NOMO-1 treated with dmso at 0.1 percent for 144 hours (cell line): ENCODE measurements around the gene NIN.
A peak's percentile ranks its signal among the peaks of the same experiment; 100 is the strongest.

Source experiments
- DNase-seq: peaks from one replicate; lab custom pipeline; 2025; ENCODE audit not compliant: unreplicated experiment; lab: John Stamatoyannopoulos, UW

The NIN gene

DNA sequence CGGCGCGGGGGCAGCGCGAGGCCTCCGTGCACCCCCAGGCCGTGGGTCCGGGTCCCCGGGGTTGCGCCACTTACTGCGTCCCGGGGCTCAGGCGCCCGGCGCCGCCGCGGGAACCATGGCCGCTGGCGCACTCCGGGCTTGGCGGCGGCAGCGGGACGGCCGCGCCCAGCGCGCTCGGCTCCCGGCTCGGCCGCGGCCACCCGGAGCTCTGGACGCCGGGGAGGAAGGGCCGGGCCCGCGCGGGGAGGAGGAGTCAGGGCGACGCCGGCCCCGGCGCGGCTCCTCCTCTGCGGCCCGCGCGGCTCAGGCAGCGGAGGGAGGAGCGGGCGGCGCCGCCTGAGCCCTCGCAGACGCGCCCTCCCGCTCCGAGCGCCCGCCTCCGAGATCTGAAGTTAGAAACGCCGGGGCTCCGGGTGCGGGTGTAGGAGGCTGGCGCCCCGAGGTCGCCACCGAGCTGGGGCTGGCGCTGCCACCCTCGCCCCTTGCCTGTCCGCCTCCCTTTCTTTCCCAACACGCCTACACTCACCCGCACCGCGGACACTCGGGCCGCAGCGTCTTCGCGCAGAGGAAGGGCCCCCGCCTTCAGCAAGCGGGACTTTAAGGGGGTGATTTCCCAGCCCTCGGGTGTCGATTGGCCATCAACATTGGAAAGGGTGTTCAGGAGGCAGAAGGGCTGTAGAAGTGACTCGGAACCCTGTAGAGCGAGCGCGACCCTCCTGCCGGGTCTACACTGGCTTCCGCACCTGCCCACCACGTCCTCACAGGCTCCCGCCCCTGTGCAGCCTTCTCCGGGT is at the start of gene NIN:
Gene NIN, minus strand, starts transcription at position 231 of the 794 bp plus-strand sequence. CDS start 9,106 bp downstream, outside the sequence.
- peak; percentile 60 for DNase-seq

DNA sequence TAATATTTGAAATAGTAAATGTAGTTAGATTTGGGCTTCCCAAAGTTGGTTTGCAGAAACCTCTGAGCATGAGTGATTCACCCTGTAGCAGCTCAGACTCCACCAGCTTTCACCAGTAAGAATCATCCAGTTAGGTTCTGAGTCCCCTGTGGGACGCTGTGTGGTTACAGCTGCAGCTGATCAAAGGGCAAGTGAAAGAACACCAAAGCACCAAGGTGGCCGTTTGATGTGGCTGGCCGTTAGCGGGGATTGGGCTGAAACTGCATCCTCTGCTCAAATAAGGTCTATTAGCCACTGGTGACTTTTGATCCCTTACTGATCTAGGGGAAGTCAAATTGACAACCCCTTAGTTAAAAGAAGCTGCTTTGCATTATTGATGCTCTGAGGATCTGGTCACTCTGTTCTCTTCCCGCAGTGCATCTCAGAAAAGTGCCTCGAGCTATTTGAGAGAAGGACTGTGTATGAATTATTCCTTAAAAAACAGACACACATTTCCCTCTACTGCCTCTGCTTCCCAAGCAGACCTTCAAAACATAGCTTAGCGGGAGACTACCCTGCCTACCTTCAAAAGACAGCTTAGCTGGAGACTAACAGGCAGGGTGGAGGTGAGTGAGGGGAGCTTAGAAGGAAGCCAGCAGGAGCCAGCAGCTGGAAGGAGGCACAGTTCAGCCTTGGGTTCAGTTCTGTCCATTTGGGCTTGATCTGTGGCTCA is 44.6 kb upstream of the NIN start:
- no peak for DNase-seq

- no peak for DNase-seq
These were observed 43.8 kb upstream of the NIN start for GRCh38 chr14:50874757-50875156.

GRCh38 chr14:50871914-50872732 is 41.2 kb upstream of the NIN start, which contains the start of gene ABHD12B:
ABHD12B (plus strand) TSS chr14:50872053; CDS start chr14:50872175, 122 bp downstream.
- no peak for DNase-seq

- DNase-seq: no peak
These were observed 40.3 kb upstream of the NIN start for GRCh38 chr14:50871228-50871627.

DNA sequence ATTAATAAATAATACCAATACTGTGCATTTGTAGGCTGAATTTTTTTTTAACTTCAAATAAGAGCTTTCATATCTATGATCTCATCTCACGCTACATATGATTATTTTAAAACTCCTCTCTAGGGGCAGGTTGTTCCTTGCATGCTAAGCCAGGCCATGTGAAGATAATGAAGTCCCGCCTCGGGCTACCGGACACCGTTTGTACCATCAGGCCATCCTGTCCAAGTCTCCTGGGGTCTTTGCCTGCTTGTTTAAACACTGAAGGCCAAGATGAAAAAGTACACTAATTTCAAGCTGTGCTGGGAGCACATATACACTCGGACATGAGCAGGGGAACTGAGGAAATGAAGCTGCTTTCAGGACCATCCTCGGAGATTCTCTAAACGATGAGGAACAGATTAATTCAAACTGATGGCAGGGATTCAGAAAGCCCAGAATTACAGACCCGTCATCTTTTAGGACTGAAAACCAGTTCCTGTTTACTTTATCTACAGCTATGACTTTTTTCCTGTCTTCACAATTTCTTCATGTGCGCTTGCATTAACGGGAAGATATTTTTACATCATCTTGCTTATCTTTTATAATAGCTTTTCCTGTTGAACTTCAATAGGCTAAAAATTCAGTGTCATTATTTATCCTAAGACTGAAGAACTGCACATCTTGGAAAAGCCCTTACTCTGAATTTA is 34.6 kb upstream of the NIN start:
- DNase-seq: no peak

DNA sequence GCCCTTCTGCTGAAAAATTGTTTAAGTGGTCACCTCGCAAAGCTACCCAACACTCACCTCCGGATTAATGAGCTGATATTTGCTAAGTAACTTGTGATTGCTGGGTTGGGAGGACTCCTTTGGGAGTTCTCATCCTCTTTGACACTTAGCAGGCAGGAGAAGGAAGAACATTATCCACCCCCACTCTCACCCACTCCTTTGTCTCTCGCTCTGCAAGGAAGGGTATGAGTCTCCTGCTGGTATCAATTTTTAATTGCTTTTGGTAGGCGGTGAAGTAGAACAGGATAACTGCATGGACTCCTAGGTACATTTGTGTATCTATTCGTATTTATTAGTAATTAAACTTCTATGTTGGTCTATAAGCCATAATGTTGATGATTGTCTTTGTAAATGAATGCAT is 34.0 kb upstream of the NIN start:
- no peak for DNase-seq

GRCh38 chr14:50864237-50864636 is 33.3 kb upstream of the NIN start:
- no peak for DNase-seq

GRCh38 chr14:50862036-50862570 is 31.1 kb upstream of the NIN start:
- no peak for DNase-seq

DNA sequence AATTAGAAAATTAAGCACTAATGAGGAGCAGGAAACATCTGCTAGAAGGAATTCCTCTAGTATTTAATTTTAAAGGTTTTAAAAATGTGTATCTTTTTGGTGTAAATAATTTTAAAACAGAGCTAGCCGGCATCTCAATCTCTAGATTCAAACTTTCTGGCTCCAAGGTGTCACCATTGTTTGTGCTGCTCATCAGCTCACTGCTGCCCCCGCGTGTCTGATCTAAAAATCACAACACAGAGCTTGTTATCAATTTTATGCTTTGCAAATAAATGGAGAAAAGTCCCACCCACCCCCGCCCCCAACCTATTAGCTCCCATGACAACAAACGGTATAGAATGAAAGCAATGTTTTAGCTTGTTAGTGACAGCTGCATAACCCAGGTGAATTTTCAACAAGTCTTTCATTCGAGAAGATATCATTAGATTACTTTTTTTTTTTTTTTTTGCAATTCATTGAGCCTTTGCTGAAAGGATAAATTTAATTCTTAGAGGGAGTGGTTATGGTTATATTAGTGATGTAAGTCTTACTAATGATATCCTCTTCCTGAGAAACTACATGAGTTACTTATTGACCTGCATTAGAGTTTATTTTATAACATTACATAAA is 29.6 kb upstream of the NIN start:
- DNase-seq: peak; percentile 12

- no peak for DNase-seq
These were observed 28.3 kb upstream of the NIN start for GRCh38 chr14:50859296-50859624.

DNA sequence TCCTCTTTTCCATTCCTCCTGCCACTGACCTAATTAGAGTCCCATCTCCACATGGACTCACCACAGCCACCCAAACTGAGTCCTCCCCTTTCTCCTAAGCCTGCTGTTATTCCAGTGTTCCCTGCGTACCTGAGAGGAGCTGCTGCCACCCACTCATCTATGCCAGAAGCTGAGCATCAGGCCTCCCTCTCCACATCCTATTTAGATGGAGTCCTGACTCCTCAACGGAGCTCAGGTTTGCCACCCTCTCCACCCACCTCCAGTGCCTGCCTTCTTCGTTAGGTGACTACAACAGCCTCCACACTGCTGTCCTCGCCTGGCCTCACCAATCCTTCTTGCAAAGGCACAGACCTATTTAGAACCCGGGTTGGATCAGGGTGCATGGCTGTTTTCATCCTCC is 25.7 kb upstream of the NIN start:
- no peak for DNase-seq

DNA sequence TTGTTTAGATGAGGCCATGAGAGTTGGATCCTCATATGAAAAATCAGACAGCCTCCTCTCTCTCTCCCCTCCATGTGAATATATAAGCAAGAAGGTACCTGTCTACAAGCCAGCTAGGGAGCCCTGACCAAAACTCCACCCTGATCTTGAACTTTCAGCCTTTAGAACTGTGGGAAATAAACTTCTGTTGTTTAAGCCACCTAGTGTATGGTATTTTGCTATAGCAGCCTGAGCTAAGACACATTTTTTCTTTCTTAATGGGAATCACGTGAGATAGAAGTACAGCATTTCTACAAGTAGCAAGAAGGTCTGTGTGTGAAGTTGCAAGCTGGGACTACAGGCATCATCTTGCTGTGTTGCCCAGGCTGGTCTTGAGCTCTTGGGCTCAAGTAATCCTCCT is 24.6 kb upstream of the NIN start:
- DNase-seq: no peak

DNA sequence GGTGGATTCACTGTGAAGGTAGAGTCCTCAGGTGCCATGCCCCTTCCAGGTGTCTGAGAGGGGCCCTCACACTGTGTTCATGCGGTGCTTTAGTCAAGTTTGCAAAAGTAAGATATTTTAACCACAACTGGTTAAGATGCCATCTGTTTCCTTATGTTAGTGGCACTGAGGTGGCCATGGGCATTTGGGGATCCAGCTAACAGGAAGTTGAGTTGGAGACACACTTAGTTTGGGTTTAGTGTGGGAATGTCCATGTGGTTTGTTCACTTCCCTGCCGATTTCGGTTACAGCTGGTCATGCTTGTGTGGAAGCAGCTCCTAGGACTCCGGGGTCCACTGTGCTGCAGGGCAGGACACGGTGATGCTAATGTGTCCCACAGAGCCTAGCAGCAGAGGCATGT is 23.6 kb upstream of the NIN start:
- DNase-seq: no peak

DNA sequence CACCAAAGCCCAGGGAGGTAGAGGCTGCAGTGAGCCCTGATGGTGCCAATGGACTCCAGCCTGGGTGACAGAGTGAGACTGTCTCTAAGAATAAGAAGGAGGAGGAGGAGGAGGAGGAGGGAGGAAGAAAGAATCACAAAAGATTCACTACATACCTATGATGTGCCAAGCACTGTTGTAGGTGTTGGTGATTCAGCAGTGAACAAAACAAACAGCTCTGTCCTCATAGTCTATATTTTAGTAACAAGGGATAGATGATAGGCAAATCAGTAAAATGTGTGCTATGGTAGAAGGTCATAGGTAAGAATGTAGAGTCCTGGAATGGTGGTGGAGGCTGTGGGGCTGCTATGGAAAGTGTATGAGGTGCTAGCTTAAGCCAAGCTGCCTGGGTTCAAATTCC is 22.9 kb upstream of the NIN start:
- DNase-seq: no peak

- no peak for DNase-seq
These were observed 15.4 kb upstream of the NIN start for GRCh38 chr14:50846226-50846880.

DNA sequence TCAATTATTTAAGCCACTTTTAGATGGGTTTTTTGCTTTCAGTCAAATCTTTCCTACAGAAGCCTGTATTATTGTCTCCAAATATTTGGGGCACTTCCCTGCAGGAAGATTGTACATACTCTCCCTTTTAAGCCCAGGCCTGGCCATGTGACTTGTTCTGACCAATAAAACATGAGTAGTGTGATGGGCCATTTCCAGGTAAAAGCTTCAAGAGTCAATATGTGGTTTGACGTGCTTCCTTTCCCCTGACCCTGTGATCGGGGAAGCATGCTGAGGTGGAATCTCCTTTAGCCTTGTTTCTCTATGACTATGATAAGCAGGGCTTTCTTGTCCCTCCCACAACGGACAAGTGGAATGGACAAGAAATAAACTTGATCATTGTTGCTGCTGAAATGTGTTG is 14.2 kb upstream of the NIN start:
- DNase-seq: no peak

- no peak for DNase-seq
These were observed 13.4 kb upstream of the NIN start for GRCh38 chr14:50844391-50844790.

- DNase-seq: no peak
These were observed 8.7 kb upstream of the NIN start for GRCh38 chr14:50839691-50840090.

DNA sequence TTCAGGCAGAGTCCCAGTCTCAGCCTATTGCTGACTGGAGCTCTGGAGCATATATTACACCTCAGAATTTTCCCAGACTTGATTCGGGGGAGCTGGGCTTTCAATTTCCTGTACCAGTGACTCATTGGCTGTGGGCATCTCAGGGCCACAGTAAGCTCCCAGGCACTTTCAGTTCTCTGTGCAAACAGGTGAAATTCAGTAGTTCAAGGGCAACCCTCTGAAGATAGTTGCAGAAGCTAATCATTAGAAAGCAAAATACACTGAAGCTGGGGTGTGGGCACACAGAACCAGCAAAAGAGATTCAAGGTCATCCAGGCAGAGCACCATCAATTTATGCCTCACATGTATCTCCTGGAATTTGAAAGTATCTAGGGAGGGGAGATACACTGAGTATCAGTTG is 8.1 kb upstream of the NIN start:
- DNase-seq: no peak
